GM18868 (cell line): ENCODE results near the gene PRKD1.

ENCODE experiments used
- ATAC-seq: cut with Tn5 transposase; IDR thresholded peaks from one replicate; pipeline ENCODE4 v1.9.1; 2021; ENCODE audit warnings: mild to moderate bottlenecking, moderate library complexity; ENCODE audit not compliant: unreplicated experiment

PRKD1 gene

GRCh38 chr14:29687071-29687765, 240.4 kb downstream of the PRKD1 start:
- no peak for ATAC-seq

- ATAC-seq = no peak
Measured at GRCh38 chr14:29684926-29685325, 242.7 kb downstream of the PRKD1 start.

- no peak for ATAC-seq
Measured at GRCh38 chr14:29682789-29683188, 244.9 kb downstream of the PRKD1 start.

DNA sequence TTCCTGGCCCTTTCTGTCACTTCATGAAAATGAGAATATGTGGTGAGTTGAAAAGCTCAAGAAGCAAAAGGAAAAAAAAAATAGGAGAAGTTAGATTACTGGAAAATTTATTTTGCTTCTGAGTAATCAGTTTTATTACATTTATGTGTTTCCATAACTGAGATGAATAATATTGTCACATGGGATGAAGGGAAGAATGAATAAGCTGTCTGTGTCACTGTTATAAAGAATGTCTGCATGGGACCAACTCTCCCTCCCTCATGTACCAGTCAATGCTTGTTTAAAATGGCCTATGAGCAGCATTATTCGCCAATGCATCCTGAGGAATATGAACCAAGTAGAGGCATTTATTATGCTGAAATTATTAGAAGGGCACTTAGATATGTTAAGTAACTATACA, 246.3 kb downstream of the PRKD1 start:
- no peak for ATAC-seq

DNA sequence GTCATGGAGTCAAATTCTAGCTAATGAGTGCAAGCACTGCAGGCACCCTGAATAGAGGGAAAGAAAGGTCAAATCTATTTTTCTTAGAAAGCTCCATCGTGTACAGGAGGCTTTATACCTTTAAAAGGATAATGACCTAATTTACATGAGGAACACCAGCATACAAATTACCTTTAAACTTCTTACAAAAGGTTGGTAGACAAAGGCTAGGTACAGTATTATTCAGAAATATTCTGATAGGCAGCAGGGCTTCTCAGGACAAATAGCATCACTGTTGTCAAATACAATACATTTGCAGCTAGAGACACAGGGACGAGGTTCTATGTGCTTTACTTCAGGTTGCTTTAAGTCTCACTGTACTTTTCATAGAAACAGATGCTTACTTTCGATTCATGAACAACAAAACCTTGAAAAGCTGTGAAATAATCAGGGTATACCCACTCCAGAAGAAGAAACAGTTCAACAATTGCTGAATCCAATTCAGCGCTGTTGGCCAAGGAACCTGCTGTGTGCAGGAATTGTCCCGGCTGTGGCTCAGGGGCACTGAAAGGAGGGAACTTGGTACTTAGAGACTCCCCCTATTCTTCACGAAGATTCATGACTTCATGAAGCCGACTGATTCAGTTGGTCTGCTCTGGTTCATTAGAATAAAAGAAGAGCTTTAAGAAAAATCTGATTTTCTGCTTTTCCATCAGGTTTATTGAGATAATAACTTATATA, 252.9 kb downstream of the PRKD1 start:
- ATAC-seq = no peak

DNA sequence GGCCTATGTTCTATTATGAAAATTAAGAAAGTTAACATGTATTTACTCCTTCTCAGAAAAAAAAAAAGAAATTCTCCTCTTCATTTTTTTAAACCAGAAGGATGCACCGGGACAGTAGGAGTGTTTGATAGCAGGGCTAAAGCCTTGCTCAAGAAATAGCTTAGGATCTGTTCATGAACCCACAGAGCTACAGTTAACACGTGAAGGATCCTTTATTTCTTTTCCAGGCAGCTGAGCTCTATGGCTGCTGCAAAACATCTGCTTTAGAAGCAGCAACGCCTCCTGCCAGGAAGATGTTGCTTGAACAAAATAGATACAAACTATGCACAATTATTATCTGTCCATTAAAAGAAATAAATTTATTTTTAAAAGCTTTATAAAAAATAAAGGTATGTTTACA, 254.8 kb downstream of the PRKD1 start:
- ATAC-seq = no peak

DNA sequence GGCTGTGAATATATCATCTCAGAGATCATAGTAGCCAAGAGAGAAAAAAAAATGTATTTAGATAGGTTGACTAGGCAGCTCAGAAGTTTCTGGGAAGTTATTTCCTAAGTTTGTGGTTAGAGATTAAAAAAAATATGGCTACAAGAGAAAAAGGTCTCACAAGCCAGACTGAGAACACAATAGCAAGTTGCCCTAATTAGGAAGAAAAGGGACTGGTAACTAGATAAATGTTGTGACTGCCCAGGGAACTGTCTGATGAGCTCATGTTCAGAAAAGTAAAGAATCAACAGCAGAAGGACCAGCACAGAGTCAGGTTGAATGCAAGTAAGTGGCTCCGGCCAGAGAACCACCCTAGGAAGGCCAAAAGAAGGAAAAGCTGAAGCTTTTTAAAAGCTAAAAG, 256.6 kb downstream of the PRKD1 start:
- no peak for ATAC-seq

DNA sequence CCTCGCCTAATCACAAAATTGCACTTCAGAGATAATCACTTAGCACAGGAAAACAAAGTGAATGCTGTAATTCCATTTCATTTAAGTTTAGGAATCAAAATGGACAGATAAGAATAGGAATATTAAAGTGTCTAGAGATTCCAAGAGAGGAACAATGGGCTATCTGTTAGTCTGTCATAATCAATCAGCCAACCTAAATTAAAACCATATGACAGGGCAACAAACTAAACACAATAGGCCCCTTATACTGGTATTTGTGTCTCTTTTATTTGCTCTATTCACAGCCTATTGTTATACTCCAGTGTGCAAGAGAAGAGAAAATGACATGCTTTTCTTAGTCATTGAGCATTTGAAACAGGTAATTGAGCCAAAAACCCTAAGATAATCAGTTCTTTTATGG, 259.4 kb downstream of the PRKD1 start:
- no peak for ATAC-seq

GRCh38 chr14:29664515-29664914, 263.1 kb downstream of the PRKD1 start:
- ATAC-seq = no peak

- no peak for ATAC-seq
Measured at GRCh38 chr14:29663281-29663801, 264.3 kb downstream of the PRKD1 start.

DNA sequence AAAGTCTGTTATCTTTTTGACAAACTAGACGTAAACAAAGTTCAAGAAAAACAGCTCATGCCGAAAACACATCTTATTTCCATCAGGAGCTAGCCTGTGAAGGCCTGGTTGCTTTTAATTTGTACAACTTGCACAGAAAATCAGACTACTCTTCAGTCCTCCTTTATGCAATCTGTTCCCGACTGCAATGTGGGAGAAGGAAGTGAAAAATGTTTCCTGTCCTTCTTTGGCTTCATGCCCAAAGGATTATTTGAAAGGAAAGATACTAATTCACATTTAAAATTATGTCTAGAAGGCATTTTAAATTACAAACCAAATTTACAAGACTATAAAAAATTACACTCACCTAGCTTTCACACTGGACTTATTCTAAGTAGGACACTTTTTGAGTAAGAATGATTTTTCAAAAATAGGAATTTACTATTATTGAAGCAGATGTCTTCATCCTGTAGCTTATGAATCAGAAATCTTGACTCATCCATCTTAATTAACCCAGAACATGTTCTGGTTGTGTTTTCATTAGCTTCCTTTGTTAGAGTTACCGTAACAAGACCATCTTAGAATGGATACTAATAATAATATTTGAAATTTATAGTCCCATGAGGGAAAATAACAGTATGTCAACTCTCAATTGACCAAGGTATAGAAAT, 272.6 kb downstream of the PRKD1 start:
- ATAC-seq = no peak

- no peak for ATAC-seq
Measured at GRCh38 chr14:29653303-29653702, 274.3 kb downstream of the PRKD1 start.

DNA sequence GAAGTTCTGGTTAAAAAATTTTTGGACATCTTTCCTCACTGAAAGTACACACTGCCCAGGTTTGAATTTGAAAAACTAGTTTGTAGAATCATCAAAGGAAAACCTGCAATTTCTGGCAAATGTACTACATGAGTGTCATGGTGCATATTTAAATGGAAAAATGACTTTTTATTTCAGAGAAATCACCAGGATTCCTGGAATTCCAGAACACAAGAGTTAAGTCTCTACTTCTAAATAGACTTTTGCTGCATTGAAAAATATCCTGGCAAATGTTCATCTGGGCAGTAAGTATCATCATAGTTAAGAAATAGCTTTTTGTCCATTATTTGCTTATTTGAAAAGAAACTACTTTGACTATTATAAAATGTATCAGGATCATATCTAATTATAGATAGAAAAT, 275.1 kb downstream of the PRKD1 start:
- ATAC-seq = no peak

DNA sequence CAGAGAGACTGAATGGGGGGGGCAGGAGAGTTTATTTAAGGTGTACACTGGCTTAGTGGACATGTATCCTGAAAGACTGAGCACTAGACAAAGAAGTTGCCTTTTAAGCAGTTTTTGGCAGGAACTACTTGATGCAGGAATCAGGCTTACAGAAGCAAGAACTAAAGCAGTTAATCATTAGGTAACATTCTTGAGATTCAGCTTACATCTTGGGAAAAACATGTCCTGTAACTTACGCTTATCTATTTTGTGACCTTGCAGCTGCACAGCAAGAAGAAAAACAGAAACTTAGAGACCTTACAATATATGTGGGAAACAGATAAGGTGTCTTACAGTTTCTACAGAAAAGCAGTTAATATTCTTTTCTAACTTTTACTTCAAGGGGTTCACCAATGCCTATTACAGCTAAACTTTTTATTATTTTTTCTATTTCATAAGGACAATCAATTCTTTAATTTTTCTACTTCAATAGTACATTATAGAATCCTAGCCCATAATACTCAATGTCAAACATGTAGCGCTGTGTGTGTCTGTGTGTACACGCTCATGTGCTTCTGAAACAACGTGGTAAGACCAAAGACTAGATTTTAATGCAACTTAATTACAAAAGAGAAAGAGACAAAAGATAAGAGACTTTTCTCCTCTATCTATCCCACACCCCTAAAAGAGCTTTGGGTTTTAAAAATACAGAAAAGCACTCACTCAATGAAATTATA, 276.9 kb downstream of the PRKD1 start:
- ATAC-seq = no peak

DNA sequence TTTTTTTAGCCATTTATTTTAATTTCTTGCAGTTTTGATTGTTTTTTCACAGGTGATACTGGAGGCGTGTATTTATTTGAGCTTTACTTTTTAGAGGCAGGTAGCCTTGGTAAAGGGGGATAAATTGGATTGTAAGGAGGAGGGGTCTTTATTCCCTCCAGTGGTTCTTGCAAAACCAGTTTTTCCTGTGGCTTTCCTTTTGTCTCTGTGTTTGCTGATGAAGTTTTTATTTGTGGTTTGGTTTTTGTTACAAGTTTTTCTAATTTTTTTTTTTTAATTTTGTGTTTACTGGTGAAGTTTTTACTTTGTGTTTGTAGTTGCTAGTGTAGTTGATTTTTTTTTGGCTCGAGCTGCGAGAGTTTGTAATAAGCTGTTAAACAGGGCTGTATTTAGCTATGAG, 278.5 kb downstream of the PRKD1 start:
- ATAC-seq = no peak

GRCh38 chr14:29648045-29648444, 279.6 kb downstream of the PRKD1 start:
- ATAC-seq = no peak

DNA sequence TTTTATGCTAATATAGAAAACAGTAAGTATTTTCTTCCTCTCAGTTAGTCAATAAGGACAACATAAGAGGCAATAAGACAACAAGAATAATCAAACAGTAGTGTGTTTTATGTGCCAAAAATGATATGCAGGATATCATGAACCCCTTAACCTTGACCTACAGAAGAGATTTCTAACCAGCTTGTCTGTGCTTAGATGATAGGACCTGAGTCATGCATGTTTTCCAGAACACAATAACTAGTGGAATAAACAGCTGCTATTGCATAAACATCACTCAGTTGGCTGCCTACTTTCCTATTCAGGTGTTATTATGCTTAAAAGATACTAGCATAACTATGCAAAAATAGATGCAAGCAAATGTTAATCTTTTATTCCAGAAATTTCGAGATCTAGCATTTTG, 282.5 kb downstream of the PRKD1 start:
- ATAC-seq = no peak

GRCh38 chr14:29643433-29644211, 284.0 kb downstream of the PRKD1 start:
- ATAC-seq = no peak

- no peak for ATAC-seq
Measured at GRCh38 chr14:29637411-29637810, 290.2 kb downstream of the PRKD1 start.

- ATAC-seq = no peak
Measured at GRCh38 chr14:29636870-29637269, 290.8 kb downstream of the PRKD1 start.
